Heart right ventricle (tissue), 16 donors: Measurements from ENCODE around the gene EHD1. TPM values are rescaled to one million over a fixed set of nuclear protein-coding genes. Genes with fewer than 3 reads are reported as not detected.

ENCODE experiments used
- ATAC-seq, 8 donors: fragments of 200-7000 bp; cut with Tn5 transposase; one replicate each; pipeline ENCODE4 v1.9.1; 2020; ENCODE audit warnings: mild to moderate bottlenecking in 8 of 8, moderate library complexity in 8 of 8, moderate number of reproducible peaks in 1 of 8
- DNase-seq, 2 donors: peaks; one replicate each; pipeline ENCODE4 v3.0.0-alpha.2; 2020
- H3K27ac ChIP-seq, 10 donors: fragments of 200-600 bp; sonication (generic) in 2 of 10; one replicate each; pipeline versions ENCODE4 v1.5.0 to v1.8.0; 2020 to 2022; ENCODE audit warnings: mild to moderate bottlenecking in 3 of 10
- H3K27me3 ChIP-seq, 7 donors: fragments of 200-600 bp; one replicate each; pipeline ENCODE4 v1.8.0; 2021 to 2022; ENCODE audit warnings: mild to moderate bottlenecking in 2 of 7
- H3K36me3 ChIP-seq, 9 donors: fragments of 200-600 bp; sonication (generic) in 1 of 9; one replicate each; pipeline versions ENCODE4 v1.5.0 to v1.8.0; 2020 to 2022; ENCODE audit warnings: mild to moderate bottlenecking in 2 of 9
- H3K4me1 ChIP-seq, 9 donors: fragments of 200-600 bp; sonication (generic) in 1 of 9; one replicate each; pipeline versions ENCODE4 v1.5.0 to v1.8.0; 2020 to 2022; ENCODE audit warnings: mild to moderate bottlenecking in 4 of 9
- H3K4me3 ChIP-seq, 10 donors: fragments of 200-600 bp; sonication (generic) in 2 of 10; one replicate each; pipeline versions ENCODE4 v1.5.0 to v1.8.0; 2020 to 2022; ENCODE audit warnings: mild to moderate bottlenecking in 7 of 10, moderate library complexity in 2 of 10
- H3K9me3 ChIP-seq, 11 donors: fragments of 200-600 bp in 10 of 11; sonication (generic) in 2 of 11; one replicate each; pipeline versions ENCODE4 v1.5.0 to v1.8.0; 2013 to 2022; ENCODE audit warnings: mild to moderate bottlenecking in 2 of 11, control low read depth in 1 of 11, moderate library complexity in 1 of 11
- CTCF ChIP-seq, 9 donors: fragments of 200-600 bp; sonication (generic) in 2 of 9; IDR thresholded peaks; one replicate each; pipeline versions ENCODE4 v1.5.0 to v1.8.0; 2021 to 2022; ENCODE audit warnings: antibody characterized with exemption in 9 of 9, mild to moderate bottlenecking in 5 of 9, moderate library complexity in 1 of 9
- WGBS, 2 donors: extraction: QIAGEN DNeasy Blood & Tissue Kit; methylation state at CpG; one replicate each; pipeline ENCODE4 v1.1.7; 2013; ENCODE audit warnings: inconsistent platforms in 1 of 2; 5-methylcytosine and 5-hydroxymethylcytosine counted together
- intact Hi-C, 10 donors: fragments of 100-400 bp; cut with DNase I; formaldehyde crosslinking; loops; one replicate each; pipeline versions ENCODE4 v1.11.1 to v1.14.2; 2022
- polyA plus RNA-seq, 2 donors: library from polyadenylated mRNA; stranded (reverse); fragments of 200-250 nt; gene quantifications; one replicate each; pipeline ENCODE4 v1.2.3, GENCODE V29; 2013
- total RNA-seq, 10 donors: library from RNA; stranded (reverse); fragmentation: NEBNext Ultra II Directional in 3 of 10; extraction: Animal tissue kit (Norgen Biotek cat#: 25700) in 3 of 10; gene quantifications; one replicate each; pipeline versions ENCODE4 v1.2.1 to v1.2.4, GENCODE V29; 2021 to 2023
- donor health status: Arrhythmogenic right ventricular cardiomyopathy.
- donor health status: ischemic (EF 13 %, LVEDD 7.1; RV severe dilation, severe dysfunction).
- donor health status: healthy with polysubstance abuse.
- donor health status: DM: no; HTN: yes; CAD: no.
- donor health status: DM: no; HTN: no; CAD: no.
- donor health status: ischemic (EF 25% LVEDD 6.9; RV normal size, moderate dysfunction).
- donor health status: ischemic (EF 25% LVEDD 5.7; RV mildly dilated, moderate dysfunction).
- donor health status: healthy.
- donor health status: DM: yes; HTN: yes; CAD: no.
- donor health status: Ischemic cardiomyopathy.
- donor health status: ischemic (EF 35%, LVEDD 5.7; RV mildly dilated, moderate dysfunction).
- donor health status: nonischemic (EF 11% LVEDD 7.7; RV severe dilation, severe dysfunction).
- donor health status: DM: yes; HTN: yes; CAD: no.
- donor health status: PGD.
- donor health status: ischemic (EF 29% LVEDD 5.4; RV normal size, mild dysfunction).
- donor health status: nonischemic (EF 23%, LVEDD 6.1; RV moderate dilation, normal function).

EHD1 gene
- total and polyA plus RNA-seq, 12 donors: 26.0 to 73.1 (median 41.1) TPM

GRCh38 chr11:64804346-64805210, 73.8 kb downstream of the EHD1 start:
- intact Hi-C loops: no loop called here
- ATAC-seq: no peak
- DNase-seq: no peak
- Histone ChIP-seq H3K36me3 (peaks cover 0 to 48% (median 12%) of the 10 kb centered on the region in 9 donors), H3K4me3 (peak overlapping the region in 2 of 10 donors; percentile 67 to 72), H3K27ac (peak overlapping the region; percentile 65 to 97 (median 92)), H3K27me3 (no peaks in the 10 kb centered on the region), H3K9me3 (no peaks in the 10 kb centered on the region), H3K4me1 (peaks cover 14 to 53% (median 33%) of the 10 kb centered on the region in 9 donors)
- TF ChIP-seq CTCF (IDR thresholded peaks at IDR 0.05): no peak
- WGBS, 2 donors: 91 to 92% methylated on average over 40 to 41 of the region's 41 CpGs

DNA sequence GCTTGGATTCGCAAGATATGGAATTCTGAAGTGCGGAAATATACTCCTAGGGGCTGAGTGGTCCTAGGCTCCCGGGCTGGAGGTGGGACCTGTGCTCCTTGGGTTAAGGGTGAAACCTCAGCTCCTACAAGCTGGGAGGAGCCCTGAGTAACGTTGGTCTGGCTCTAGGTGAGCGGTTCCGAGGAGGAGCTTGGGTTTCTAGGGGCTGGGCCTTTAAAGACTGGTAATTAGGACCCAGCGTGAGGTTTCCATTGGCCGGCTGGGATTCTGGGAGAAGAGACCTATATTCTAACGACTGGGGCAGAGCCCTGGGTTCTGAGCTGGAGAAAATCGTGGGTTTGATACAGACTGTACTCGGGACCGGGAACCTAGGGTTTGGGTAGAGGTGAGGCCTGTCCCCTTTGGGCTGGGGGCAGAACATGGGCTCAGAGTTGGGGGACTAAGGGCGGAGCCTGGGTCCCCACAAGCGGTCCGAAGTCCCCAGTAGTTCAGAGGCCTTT, 74.5 kb downstream of the EHD1 start:
- peak overlapping the region; percentile 65 to 97 (median 92) for H3K27ac ChIP-seq
- ATAC-seq: peak in 5 of 8 donors; percentile 1 to 22 (median 14)
- peaks cover 0 to 55% (median 12%) of the 10 kb centered on the region in 9 donors for H3K36me3 ChIP-seq
- no peak for TF ChIP-seq CTCF (IDR thresholded peaks at IDR 0.05)
- WGBS, 2 donors: 38 to 39% methylated on average over 15 of the region's 15 CpGs
- intact Hi-C loops: loop anchor here in 1 of 10 donors (2.0 kb wide), 1 partner anchor 25 kb away; the partner anchor contains the start of gene SF1
- DNase-seq: no peak
- H3K4me1 ChIP-seq: peaks cover 14 to 46% (median 28%) of the 10 kb centered on the region in 9 donors
- H3K9me3 ChIP-seq: no peaks in the 10 kb centered on the region
- peak overlapping the region in 9 of 10 donors; percentile 56 to 92 (median 70) for H3K4me3 ChIP-seq
- no peaks in the 10 kb centered on the region for H3K27me3 ChIP-seq

- Histone ChIP-seq H3K27me3 (no peaks in the 10 kb centered on the region), H3K36me3 (peaks cover 0 to 60% (median 12%) of the 10 kb centered on the region in 9 donors), H3K9me3 (no peaks in the 10 kb centered on the region), H3K4me1 (peaks cover 14 to 46% (median 26%) of the 10 kb centered on the region in 9 donors), H3K27ac (peak within 1 kb of the TSS; percentile 65 to 97 (median 92)), H3K4me3 (peak within 1 kb of the TSS; percentile 56 to 92 (median 68))
- DNase-seq: peak; percentile 90 to 93
- TF ChIP-seq CTCF (IDR thresholded peaks at IDR 0.05): peak in 6 of 9 donors; percentile 10 to 56 (median 32)
- ATAC-seq: peak; percentile 77 to 94 (median 90)
- intact Hi-C loops: loop anchor here in 1 of 10 donors (2.0 kb wide), 1 partner anchor 25 kb away; the partner anchor contains the start of gene SF1
- 0 to 1% methylated on average over 32 to 58 of the region's 58 CpGs for WGBS, 2 donors
Measured at GRCh38 chr11:64803158-64803845, 75.1 kb downstream of the EHD1 start, which contains the start of gene MAP4K2. TSS of gene MAP4K2 (minus strand) at chr11:64803214. CDS start at chr11:64803149, 65 bp downstream.
